Naive thymus-derived CD4-positive, alpha-beta T cell (primary cell): ENCODE data around the gene OS9. TPM values are rescaled to one million over a fixed set of nuclear protein-coding genes. Genes with fewer than 3 reads are reported as not detected.
"Not testable (repeated sequence)": the region's sequence is repeated elsewhere in the genome, so short reads cannot be mapped to it uniquely, and the experiment has no call there.

ENCODE experiments used
- ATAC-seq: fragments of 150-1000 bp; cut with Tn5 transposase; 2 replicates; pipeline ENCODE4 v1.10.0; 2021; ENCODE audit warnings: mild to moderate bottlenecking, moderate library complexity
- CTCF ChIA-PET: fragments of 350-600 bp; sonication (Branson Sonifier 250); formaldehyde crosslinking; loops from one replicate; lab custom pipeline; 2021; ENCODE audit warnings: antibody characterized with exemption; lab: Charles Lee
- POLR2A ChIA-PET: fragments of 350-600 bp; sonication (Branson Sonifier 250); formaldehyde crosslinking; loops from one replicate; lab custom pipeline; 2021; ENCODE audit warnings: antibody characterized with exemption, inconsistent platforms; lab: Charles Lee
- DNase-seq, 9 donors: peaks; one replicate each; pipeline versions ENCODE4 v3.0.0 to v3.0.0-alpha.2; 2020 to 2022; ENCODE audit warnings: mixed read lengths in 1 of 9
- H3K27ac ChIP-seq: one replicate; pipeline ENCODE4 v1.7.0; 2013; ENCODE audit warnings: mild to moderate bottlenecking, low read depth, low read length, moderate library complexity
- H3K27me3 ChIP-seq, 2 donors: one replicate each; pipeline ENCODE4 v1.7.0; 2013; ENCODE audit warnings: low read length in 2 of 2, mild to moderate bottlenecking in 2 of 2, moderate library complexity in 2 of 2; ENCODE audit not compliant: control insufficient read depth in 2 of 2, insufficient read depth in 2 of 2
- H3K36me3 ChIP-seq, 3 experiments: 1 replicate in 2 of 3; 2 replicates in 1 of 3; pipeline ENCODE4 v1.7.0; 2013; ENCODE audit warnings: low read length in 3 of 3, mild to moderate bottlenecking in 3 of 3, moderate library complexity in 1 of 3; ENCODE audit not compliant: insufficient read depth in 3 of 3, control insufficient read depth in 2 of 3
- H3K4me1 ChIP-seq, 2 donors: one replicate each; pipeline ENCODE4 v1.7.0; 2013; ENCODE audit warnings: low read length in 2 of 2, mild to moderate bottlenecking in 2 of 2, moderate library complexity in 1 of 2; ENCODE audit not compliant: control insufficient read depth in 2 of 2, insufficient read depth in 2 of 2
- H3K4me3 ChIP-seq: 2 replicates; pipeline ENCODE4 v1.7.0; 2013; ENCODE audit warnings: mild to moderate bottlenecking, low read length
- H3K9me3 ChIP-seq, 3 experiments: 1 replicate in 2 of 3; 2 replicates in 1 of 3; pipeline ENCODE4 v1.7.0; 2013; ENCODE audit warnings: low read length in 3 of 3; ENCODE audit not compliant: control insufficient read depth in 2 of 3
- H3K27ac Mint-ChIP-seq, 9 donors: one replicate each; pipeline ENCODE4 v1.8.0; 2020 to 2022; ENCODE audit warnings: mixed read lengths in 9 of 9, mild to moderate bottlenecking in 8 of 9, moderate library complexity in 5 of 9, inconsistent platforms in 2 of 9
- H3K27me3 Mint-ChIP-seq, 5 donors: one replicate each; pipeline ENCODE4 v1.8.0; 2021 to 2022; ENCODE audit warnings: mixed read lengths in 5 of 5, mild to moderate bottlenecking in 1 of 5
- H3K36me3 Mint-ChIP-seq, 5 donors: one replicate each; pipeline ENCODE4 v1.8.0; 2020 to 2022; ENCODE audit warnings: mixed read lengths in 5 of 5, mild to moderate bottlenecking in 3 of 5, inconsistent platforms in 1 of 5
- H3K4me1 Mint-ChIP-seq, 7 donors: one replicate each; pipeline ENCODE4 v1.8.0; 2020 to 2022; ENCODE audit warnings: mixed read lengths in 7 of 7, mild to moderate bottlenecking in 3 of 7, inconsistent platforms in 1 of 7
- H3K4me3 Mint-ChIP-seq, 10 donors: one replicate each; pipeline ENCODE4 v1.8.0; 2020 to 2022; ENCODE audit warnings: mild to moderate bottlenecking in 10 of 10, mixed read lengths in 10 of 10, moderate library complexity in 6 of 10, inconsistent platforms in 2 of 10
- H3K9me3 Mint-ChIP-seq, 11 donors: one replicate each; pipeline ENCODE4 v1.8.0; 2020 to 2022; ENCODE audit warnings: mixed read lengths in 11 of 11, mild to moderate bottlenecking in 4 of 11, inconsistent platforms in 1 of 11, moderate library complexity in 1 of 11
- intact Hi-C, 2 donors: fragments of 100-400 bp; cut with micrococcal nuclease; formaldehyde crosslinking; loops; one replicate each; pipeline ENCODE4 v1.15.1; 2023
- polyA plus RNA-seq, 2 donors: library from polyadenylated mRNA; unstranded; fragments of 300-500 nt; fragmentation: Illumina TruSeq; gene quantifications; one replicate each; pipeline ENCODE4 v1.2.3, GENCODE V29; 2021
- total RNA-seq, 6 experiments: library from RNA in 5 of 6; stranded (reverse) in 5 of 6; gene quantifications; 1 replicate in 5 of 6; 2 replicates in 1 of 6; pipeline ENCODE4 v1.2.3 and lab custom pipeline; 2021 to 2026

The OS9 gene
- total and polyA plus RNA-seq, 7 experiments from 2014 or later: 59.5 to 175 (median 148) TPM

DNA sequence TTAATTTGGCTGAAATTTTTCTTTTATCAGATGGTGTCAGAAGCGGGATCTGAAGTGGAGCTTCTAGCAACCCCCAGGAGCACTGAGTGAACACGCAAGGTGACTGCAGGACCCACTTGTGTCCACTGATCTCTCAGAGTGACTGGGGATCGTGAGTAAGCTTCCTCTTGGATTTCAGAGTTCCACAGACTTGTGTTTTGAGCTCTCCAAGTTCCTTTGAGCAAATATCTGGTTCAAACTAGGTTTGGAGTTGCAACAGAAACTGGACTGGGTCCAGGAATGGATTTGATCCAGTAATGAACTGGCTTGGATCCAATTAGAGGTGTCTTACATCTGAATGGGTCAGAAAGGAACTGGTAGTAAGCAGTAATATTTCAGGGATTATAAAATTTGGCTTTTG lies 36.2 kb upstream of the OS9 start:
- H3K4me3 ChIP-seq: no peak overlapping the region
- ATAC-seq (no peak), DNase-seq (no peak)
- Mint-ChIP-seq H3K27ac (no peak overlapping the region), H3K4me3 (no peak overlapping the region), H3K4me1 (no peaks in the 10 kb centered on the region), H3K36me3 (peaks cover 0 to 3% (median 1%) of the 10 kb centered on the region in 5 donors), H3K9me3 (peaks cover 0 to 21% (median 7%) of the 10 kb centered on the region in 11 donors), H3K27me3 (peaks cover 0 to 8% (median 4%) of the 10 kb centered on the region in 5 donors)
- H3K27me3 ChIP-seq: no peaks in the 10 kb centered on the region
- no peaks in the 10 kb centered on the region for H3K36me3 ChIP-seq
- no peaks in the 10 kb centered on the region for H3K9me3 ChIP-seq
- H3K4me1 ChIP-seq: no peaks in the 10 kb centered on the region
- intact Hi-C loops: no loop called here
- CTCF ChIA-PET: no interaction called here
- POLR2A ChIA-PET: no interaction called here
- H3K27ac ChIP-seq: no peak overlapping the region

DNA sequence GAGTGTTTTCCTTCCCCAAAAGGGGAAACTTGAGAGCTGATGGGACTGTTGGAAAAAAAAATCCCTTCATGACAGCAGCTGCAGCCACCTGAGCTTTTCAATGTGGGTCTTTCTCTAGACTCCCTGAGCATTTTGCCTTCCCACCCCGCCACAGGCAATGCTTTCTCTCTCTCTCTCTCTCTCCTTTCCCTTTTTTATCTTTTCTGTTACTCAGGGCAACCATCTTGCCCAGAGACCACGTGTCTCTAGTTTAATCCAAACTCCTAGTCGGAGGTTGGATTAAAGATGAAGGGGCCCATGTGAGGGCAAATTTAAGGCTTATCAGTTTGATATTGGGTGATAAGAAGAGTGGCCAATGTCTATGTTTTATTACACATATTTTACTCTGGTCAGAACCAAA lies 35.0 kb upstream of the OS9 start:
- no peak for DNase-seq
- Histone ChIP-seq H3K4me1 (no peaks in the 10 kb centered on the region), H3K27ac (no peak overlapping the region), H3K9me3 (no peaks in the 10 kb centered on the region), H3K36me3 (no peaks in the 10 kb centered on the region), H3K4me3 (no peak overlapping the region), H3K27me3 (no peaks in the 10 kb centered on the region)
- H3K4me3 Mint-ChIP-seq: no peak overlapping the region
- peaks cover 0 to 3% (median 1%) of the 10 kb centered on the region in 5 donors for H3K36me3 Mint-ChIP-seq
- intact Hi-C loops: no loop called here
- H3K4me1 Mint-ChIP-seq: no peaks in the 10 kb centered on the region
- ChIA-PET CTCF (no interaction called here), POLR2A (no interaction called here)
- no peak overlapping the region for H3K27ac Mint-ChIP-seq
- peaks cover 0 to 16% (median 5%) of the 10 kb centered on the region in 11 donors for H3K9me3 Mint-ChIP-seq
- H3K27me3 Mint-ChIP-seq: peaks cover 0 to 7% (median 4%) of the 10 kb centered on the region in 5 donors
- no peak for ATAC-seq

DNA sequence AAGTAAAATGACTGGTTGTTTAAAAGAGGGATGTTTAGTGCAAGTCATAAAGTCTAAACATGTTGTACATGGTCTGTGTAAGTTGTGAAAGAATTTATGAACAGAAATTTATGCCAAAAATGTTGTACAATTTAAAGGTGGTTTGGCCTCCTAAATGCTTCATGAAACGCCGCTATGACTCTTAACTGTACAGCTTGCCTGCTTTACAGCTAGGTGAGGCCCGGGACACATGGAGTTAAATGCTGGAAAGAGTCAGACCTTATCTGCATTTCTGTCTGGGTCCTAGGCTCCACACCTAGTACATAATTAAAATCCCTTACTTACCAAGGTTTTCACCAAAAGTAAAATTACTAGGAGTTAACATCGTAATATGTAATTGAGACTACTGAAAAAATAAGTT lies 32.6 kb upstream of the OS9 start:
- Mint-ChIP-seq H3K4me3 (no peak overlapping the region), H3K9me3 (peaks cover 0 to 11% (median 3%) of the 10 kb centered on the region in 11 donors), H3K4me1 (no peaks in the 10 kb centered on the region), H3K36me3 (peaks cover 0 to 3% (median 1%) of the 10 kb centered on the region in 5 donors), H3K27ac (no peak overlapping the region), H3K27me3 (peaks cover 0 to 7% (median 2%) of the 10 kb centered on the region in 5 donors)
- no peak overlapping the region for H3K4me3 ChIP-seq
- no peaks in the 10 kb centered on the region for H3K4me1 ChIP-seq
- ATAC-seq (no peak), DNase-seq (no peak)
- H3K9me3 ChIP-seq: no peaks in the 10 kb centered on the region
- H3K27me3 ChIP-seq: no peaks in the 10 kb centered on the region
- no peak overlapping the region for H3K27ac ChIP-seq
- CTCF ChIA-PET: interaction anchor here (1.0 kb wide), 1 partner anchor 41 kb away, joined by 3 read pairs; no protein-coding TSS in a partner anchor
- intact Hi-C loops: no loop called here
- H3K36me3 ChIP-seq: no peaks in the 10 kb centered on the region
- POLR2A ChIA-PET: interaction anchor here (0.7 to 1.0 kb wide), 3 partner anchors 11 to 251 kb away, joined by 3 read pairs; no protein-coding TSS in a partner anchor

DNA sequence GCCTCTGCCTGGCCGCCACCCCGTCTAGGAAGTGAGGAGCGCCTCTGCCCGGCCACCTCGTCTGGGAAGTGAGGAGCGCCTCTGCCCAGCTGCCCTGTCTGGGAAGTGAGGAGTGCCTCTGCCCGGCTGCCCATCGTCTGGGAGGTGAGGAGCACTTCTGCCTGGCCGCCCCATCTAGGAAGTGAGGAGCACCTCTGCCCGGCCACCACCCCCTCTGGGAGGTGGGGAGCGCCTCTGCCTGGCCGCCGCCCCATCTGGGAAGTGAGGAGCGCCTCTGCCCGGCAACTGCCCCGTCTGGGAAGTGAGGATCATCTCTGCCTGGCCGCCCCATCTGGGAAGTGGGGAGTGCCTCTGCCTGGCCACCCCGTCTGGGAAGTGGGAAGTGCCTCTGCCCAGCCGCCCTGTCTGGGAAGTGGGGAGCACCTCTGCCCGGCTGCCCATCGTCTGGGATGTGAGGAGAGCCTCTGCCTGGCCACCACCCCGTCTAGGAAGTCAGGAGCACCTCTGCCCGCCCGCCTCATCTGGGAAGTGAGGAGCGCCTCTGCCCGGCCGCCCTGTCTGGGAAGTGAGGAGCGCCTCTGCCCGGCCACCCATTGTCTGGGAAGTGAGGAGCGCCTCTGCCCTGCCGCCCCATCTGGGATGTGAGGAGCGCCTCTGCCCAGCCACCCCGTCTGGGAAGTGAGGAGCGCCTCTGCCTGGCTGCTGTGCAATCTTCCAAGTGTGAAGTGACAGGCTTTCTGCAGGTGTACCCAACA lies 28.7 kb upstream of the OS9 start:
- H3K9me3 Mint-ChIP-seq, H3K4me1 Mint-ChIP-seq, ATAC-seq, H3K36me3 Mint-ChIP-seq, H3K27ac Mint-ChIP-seq, intact Hi-C loops, H3K9me3 ChIP-seq, H3K4me1 ChIP-seq, H3K27ac ChIP-seq, H3K4me3 ChIP-seq, H3K27me3 ChIP-seq, H3K27me3 Mint-ChIP-seq, H3K4me3 Mint-ChIP-seq, H3K36me3 ChIP-seq, DNase-seq, CTCF ChIA-PET: not testable (repeated sequence)
- POLR2A ChIA-PET: interaction anchor here (0.9 kb wide), 1 partner anchor 73 kb away, joined by 6 read pairs; no protein-coding TSS in a partner anchor

DNA sequence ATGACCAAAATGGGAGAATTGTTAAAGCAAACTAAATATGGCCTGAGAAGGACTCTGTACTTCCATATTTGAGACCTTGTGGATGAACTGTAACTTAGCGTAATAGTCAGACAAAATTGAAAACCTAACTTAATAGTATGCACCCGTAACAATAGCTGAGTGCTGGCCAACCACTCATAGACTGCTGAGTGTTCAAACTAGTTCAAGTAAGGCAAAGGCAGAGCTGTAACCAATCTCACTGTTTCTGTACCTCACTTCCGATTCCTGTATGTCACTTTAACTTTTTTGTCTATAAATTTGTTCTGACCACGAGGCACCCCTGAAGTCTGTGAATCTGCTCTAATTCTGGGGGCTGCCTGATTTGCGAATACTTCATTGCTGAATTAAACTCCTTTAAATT lies 27.0 kb upstream of the OS9 start:
- Mint-ChIP-seq H3K36me3 (no peaks in the 10 kb centered on the region), H3K4me1 (peaks cover 0 to 1% (median 0%) of the 10 kb centered on the region in 7 donors), H3K4me3 (no peak overlapping the region), H3K27ac (no peak overlapping the region), H3K9me3 (peaks cover 0 to 4% (median 0%) of the 10 kb centered on the region in 11 donors), H3K27me3 (peaks cover 0 to 5% (median 4%) of the 10 kb centered on the region in 5 donors)
- Histone ChIP-seq H3K27ac (no peak overlapping the region), H3K36me3 (no peaks in the 10 kb centered on the region), H3K27me3 (no peaks in the 10 kb centered on the region), H3K9me3 (no peaks in the 10 kb centered on the region), H3K4me1 (no peaks in the 10 kb centered on the region), H3K4me3 (no peak overlapping the region)
- intact Hi-C loops: no loop called here
- DNase-seq: no peak
- POLR2A ChIA-PET: no interaction called here
- CTCF ChIA-PET: no interaction called here
- no peak for ATAC-seq

DNA sequence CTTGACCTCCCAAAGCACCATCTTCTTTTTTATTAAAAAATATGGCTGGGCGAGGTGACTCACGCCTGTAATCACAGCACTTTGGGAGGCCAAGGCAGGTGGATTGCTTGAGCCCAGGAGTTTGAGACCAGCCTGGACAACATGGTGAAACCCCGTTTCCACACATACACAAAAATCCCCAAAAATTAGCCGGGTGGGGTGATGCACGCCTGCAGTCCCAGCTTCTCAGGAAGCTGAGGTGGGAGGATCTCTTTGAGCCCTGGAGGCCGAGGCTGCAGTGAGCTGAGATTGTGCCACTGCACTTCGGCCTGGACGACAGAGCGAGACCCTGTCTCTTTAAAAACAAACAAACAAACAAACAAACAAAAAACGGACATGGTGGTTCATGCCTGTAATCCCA lies 24.2 kb upstream of the OS9 start:
- H3K4me1 Mint-ChIP-seq, H3K36me3 Mint-ChIP-seq, DNase-seq: not testable (repeated sequence)

DNA sequence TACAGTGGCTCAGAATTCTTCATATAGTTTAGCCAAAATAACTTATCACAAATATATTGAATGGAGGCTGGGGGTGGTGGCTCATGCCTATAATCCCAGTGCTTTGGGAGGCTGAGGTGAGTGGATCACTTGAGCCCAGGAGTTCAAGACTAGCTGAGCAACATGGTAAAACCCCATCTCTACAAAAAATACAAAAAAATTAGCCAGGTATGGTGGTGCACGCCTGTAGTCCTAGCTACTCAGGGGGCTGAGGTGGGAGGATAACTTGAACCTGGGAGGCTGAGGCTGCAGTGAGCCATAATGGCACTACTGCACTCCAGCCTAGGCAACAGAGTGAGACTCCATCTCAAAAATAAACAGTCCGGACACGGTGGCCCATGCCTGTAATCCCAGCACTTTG lies 22.1 kb upstream of the OS9 start:
- H3K4me3 ChIP-seq, DNase-seq, H3K4me3 Mint-ChIP-seq, CTCF ChIA-PET, H3K27me3 Mint-ChIP-seq, ATAC-seq, H3K9me3 ChIP-seq, H3K27ac Mint-ChIP-seq, H3K4me1 Mint-ChIP-seq, H3K9me3 Mint-ChIP-seq, H3K36me3 ChIP-seq, H3K36me3 Mint-ChIP-seq, H3K27ac ChIP-seq, H3K27me3 ChIP-seq, H3K4me1 ChIP-seq, intact Hi-C loops: not testable (repeated sequence)
- POLR2A ChIA-PET: interaction anchor here (0.9 kb wide), 1 partner anchor 11 kb away, joined by 3 read pairs; no protein-coding TSS in a partner anchor

More for the DNA sequence above, 24.2 kb upstream of the OS9 start:
- H3K4me3 Mint-ChIP-seq, H3K27ac Mint-ChIP-seq, CTCF ChIA-PET, H3K9me3 ChIP-seq, POLR2A ChIA-PET, H3K9me3 Mint-ChIP-seq, H3K27me3 ChIP-seq, H3K4me3 ChIP-seq, H3K27me3 Mint-ChIP-seq, H3K36me3 ChIP-seq, H3K27ac ChIP-seq, ATAC-seq, intact Hi-C loops, H3K4me1 ChIP-seq: not testable (repeated sequence)
